ENCODE results near the gene OSBPL1A.

GRCh38 chr18:24220318-24220688 lies 177.3 kb downstream of the OSBPL1A start:
- TF ChIP-seq, protein P1, sequence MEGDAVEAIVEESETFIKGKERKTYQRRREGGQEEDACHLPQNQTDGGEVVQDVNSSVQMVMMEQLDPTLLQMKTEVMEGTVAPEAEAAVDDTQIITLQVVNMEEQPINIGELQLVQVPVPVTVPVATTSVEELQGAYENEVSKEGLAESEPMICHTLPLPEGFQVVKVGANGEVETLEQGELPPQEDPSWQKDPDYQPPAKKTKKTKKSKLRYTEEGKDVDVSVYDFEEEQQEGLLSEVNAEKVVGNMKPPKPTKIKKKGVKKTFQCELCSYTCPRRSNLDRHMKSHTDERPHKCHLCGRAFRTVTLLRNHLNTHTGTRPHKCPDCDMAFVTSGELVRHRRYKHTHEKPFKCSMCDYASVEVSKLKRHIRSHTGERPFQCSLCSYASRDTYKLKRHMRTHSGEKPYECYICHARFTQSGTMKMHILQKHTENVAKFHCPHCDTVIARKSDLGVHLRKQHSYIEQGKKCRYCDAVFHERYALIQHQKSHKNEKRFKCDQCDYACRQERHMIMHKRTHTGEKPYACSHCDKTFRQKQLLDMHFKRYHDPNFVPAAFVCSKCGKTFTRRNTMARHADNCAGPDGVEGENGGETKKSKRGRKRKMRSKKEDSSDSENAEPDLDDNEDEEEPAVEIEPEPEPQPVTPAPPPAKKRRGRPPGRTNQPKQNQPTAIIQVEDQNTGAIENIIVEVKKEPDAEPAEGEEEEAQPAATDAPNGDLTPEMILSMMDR (IDR thresholded peaks at IDR 0.05) = no peak
- no peak for TF ChIP-seq POLR2AphosphoS5 (IDR thresholded peaks at IDR 0.05)
- TF ChIP-seq POLR2A (IDR thresholded peaks at IDR 0.05) = no peak
- no peak for TF ChIP-seq EP300 (IDR thresholded peaks at IDR 0.05; ENCODE audit: low read depth)

All from transverse colon (tissue), 4 donors.